Medulla oblongata (tissue), 1 donor: Measurements from ENCODE around the gene PLCZ1.
"Not testable (repeated sequence)": the region's sequence is repeated elsewhere in the genome, so short reads cannot be mapped to it uniquely, and the experiment has no call there.

Source experiments
- DNase-seq: peaks from one replicate; pipeline ENCODE4 v3.0.0-alpha.2; 2015; ENCODE audit errors: extremely low spot score

The PLCZ1 gene, protein sequence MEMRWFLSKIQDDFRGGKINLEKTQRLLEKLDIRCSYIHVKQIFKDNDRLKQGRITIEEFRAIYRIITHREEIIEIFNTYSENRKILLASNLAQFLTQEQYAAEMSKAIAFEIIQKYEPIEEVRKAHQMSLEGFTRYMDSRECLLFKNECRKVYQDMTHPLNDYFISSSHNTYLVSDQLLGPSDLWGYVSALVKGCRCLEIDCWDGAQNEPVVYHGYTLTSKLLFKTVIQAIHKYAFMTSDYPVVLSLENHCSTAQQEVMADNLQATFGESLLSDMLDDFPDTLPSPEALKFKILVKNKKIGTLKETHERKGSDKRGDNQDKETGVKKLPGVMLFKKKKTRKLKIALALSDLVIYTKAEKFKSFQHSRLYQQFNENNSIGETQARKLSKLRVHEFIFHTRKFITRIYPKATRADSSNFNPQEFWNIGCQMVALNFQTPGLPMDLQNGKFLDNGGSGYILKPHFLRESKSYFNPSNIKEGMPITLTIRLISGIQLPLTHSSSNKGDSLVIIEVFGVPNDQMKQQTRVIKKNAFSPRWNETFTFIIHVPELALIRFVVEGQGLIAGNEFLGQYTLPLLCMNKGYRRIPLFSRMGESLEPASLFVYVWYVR

DNA sequence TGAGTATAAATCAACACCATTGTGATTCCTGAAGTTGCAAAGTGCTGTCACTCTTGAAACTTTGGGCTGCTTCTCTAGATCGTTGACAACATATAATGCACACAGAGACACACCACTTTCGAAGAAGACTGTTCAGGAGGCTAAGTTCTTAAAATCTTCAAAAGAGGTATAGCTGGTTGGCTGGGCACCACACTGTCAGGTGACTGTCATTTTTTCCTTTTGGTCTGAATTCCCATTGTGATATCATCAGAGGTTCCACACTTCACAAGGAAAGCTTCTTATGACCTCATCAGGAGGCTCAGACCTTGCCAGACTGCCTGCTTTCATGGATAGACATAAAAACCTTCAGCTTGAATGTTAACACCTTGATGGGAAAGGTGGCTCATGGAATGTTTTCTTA lies at the start of gene PLCZ1, which contains the start of gene CAPZA3:
Gene PLCZ1 (minus strand): TSS at position 194 of the 400 bp plus-strand sequence. CDS start 641 bp downstream, outside the sequence.
Gene CAPZA3 (plus strand): TSS at position 301 of the 400 bp plus-strand sequence. CDS start 150 bp downstream, outside the sequence.
- no peak for DNase-seq

DNA sequence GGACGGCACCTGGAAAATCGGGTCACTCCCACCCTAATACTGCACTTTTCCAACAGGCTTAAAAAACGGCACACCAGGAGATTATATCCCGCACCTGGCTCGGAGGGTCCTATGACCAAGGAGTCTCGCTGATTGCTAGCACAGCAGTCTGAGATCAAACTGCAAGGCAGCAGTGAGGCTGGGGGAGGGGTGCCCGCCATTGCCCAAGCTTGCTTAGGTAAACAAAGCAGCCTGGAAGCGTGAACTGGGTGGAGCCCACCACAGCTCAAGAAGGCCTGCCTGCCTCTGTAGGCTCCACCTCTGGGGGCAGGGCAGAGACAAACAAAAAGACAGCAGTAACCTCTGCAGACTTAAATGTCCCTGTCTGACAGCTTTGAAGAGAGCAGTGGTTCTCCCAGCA lies 47.7 kb upstream of the PLCZ1 start:
- not testable (repeated sequence) for DNase-seq

DNA sequence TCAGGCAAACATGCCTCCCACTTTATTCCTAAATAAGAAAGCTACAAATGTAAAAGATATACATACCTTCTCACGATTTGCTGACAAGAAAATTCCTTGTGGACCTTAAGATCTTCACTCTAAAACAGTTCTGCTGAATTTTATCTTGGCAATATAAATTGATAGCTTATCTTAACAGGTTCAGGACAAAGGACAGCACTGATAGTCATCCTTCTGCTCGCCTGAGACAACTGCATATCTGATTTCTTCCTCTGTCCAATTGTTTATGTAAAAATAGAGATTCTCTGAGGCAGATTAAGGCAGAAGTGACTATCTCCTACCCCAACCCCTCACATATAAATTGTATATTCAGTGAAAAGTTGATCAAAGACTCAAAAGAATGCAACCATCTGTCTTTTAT lies 45.0 kb upstream of the PLCZ1 start:
- no peak for DNase-seq

DNA sequence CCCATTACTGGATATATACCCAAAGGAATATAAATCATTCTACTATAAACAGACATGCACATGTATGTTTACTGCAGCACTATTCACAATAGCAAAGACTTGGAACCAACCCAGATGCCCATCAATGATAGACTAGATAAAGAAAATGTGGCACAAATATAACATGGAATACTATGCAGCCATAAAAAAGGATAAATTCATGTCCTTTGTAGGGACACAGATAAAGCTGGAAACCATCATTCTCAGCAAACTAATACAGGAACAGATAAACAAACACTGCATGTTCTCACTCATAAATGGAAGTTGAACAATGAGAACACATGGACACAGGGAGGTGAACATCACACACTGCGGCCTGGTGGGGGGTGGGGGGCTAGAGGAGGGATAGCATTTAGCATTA lies 28.7 kb upstream of the PLCZ1 start:
- DNase-seq: not testable (repeated sequence)

DNA sequence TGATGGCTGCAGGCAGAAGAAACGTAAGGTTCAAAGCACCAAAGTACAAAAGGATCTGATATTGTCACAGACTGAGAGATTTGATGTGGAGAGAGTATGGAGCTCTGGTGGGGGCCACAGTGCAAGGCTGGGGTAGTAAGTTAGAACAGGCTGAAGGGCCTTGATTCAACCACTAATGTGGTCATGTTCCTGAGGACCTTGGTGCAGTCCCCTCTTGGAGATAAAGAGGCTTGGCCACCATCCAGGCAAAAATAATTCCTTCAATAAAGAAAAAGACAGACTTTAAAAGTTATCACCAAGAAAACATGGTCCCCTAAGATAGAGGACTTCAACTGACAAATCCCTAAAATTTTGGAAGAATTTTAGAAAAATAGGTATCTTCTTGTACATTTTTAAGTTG lies 17.5 kb upstream of the PLCZ1 start:
- DNase-seq: no peak

DNA sequence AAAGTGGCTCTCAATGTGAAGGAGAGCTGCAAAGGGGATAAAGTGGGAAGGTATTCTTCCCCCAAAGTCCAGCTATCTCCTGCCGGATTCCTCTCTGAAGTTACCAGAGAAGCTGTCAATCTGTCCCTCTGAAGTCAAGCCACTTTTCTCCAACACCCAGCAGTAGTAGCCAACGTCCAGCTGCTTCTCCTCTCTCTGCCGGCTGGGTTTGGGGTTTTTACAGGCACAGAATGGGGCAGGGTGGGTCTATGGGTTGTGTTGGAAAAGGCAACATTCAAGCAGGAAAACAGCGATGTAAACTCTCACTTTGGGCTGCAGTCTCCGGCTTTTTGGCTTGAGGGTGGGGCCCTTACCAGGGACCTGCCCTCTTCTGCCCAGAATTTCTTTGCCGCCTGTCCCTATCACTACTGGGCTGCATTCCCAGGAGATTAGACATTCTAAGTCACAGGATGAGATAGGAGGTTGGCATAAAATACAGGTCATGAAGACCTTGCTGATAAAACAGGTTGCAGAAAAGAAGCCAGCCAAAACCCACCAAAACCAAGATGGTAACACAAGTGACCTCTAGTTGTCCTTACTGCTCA lies 16.4 kb upstream of the PLCZ1 start:
- no peak for DNase-seq

DNA sequence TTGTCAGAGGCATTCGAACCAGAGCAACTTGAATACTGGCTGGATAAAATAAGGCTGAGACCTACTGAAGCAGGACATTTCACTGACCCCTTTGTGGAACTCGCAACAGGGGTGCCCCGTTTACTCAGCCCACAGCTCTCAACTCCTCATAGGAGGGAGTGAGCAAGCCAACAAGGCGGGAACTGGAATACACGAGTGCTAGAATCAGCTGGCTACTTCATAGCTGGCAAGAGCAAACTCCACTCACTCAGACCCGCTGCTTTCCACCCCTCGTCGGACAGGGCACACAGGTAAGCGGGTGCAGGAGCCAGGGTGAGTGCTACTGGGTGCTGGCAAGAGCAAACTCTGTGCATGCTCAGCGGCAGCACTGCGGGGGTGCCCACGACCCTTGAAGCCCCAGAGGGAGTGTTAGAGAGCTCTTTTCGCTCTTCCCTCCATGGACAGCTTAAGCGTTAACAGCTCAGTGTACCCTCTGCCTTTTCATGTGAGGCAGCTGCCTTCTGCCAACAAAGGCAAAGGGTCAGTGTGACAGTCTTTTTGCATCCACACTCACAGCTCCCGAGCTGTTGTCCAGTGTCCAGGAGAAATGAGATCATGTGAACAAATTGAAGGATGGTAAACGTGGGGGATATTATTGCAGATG lies 15.8 kb upstream of the PLCZ1 start:
- DNase-seq: no peak

DNA sequence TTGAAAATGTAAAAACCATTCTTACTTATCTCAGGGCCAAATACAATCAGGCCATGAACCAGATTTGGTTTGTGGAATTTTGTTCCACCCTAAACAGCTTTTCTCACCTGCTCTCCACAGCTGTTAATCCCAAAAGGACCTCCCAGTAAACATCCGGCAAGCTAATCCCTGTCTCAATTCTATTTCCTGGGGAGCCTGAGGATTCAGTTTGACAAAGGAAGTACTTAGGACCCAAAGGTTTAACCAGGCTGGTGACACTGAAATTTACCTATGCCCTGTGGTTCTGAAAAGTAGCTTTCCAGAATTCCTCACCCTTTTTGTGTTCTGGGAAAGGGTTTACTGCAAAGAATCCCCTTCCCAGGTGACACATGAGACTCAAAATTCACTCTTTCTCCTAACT lies 15.1 kb upstream of the PLCZ1 start:
- no peak for DNase-seq

DNA sequence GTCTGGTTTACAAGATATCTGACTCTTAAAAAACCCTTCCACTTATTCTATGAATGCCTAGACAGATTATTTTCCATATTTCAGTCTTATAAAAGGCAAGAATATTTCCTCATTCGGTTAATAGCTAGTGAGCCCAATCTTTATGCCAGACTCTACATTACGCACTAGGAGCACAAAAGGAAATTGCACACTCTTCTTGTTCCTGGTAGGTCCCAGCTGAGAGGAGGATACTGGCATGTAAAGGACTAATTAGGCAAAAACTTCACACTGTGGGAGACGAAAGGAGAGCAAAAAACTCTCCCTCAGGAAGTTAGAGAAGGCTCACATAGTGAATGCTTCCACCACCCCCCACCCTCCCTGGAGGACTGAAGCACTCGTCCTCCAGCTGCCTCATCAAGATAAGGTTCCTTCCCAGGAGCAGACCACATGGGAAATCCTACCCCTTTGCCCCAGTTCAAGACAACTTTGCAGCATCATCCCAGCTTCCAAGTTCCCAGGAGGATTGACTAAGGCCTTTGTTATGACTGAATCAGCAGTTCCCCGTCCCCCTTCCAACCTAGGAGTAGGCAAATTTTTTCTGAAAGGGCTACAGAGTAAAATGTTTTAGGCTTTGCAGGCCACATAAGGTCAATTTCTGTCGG lies 14.6 kb upstream of the PLCZ1 start:
- no peak for DNase-seq

DNA sequence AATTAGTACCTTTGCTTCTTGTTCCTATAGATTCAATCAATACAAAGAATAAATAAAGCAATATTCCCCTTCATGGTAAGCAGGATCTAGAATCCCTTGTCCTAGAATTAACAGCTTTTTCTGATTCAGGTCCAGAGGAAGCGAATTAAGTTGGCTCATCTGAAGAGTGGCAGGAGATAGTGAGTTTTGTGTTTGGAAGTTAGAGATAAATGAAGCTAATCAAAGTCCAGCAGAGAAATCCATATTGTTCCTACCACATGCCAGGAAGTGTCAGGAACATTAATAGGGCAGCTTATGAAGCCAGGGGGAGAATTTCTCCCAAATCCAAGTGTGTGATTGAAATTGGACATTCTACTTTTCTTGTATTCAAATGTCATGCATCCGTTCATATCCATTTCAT lies 14.1 kb upstream of the PLCZ1 start:
- no peak for DNase-seq

DNA sequence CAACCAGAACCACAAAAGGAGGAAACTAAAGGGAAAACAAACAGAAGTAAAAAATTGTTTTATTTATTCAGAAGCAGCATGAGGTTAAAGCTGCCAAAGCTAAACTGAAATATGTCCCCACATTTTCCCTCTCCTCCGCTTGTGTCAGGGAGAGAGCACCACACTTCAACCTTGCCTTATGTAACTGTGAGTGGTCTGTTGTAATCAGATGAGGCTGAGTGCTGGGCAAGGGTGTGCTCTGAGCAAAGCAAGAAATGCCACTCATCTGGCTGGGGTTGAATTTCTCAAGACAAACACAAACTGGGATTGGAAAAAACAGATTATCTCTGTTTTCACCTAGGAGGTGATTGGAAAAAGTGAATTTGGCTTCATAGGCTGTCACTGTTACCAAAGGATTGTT lies 12.3 kb upstream of the PLCZ1 start:
- no peak for DNase-seq

DNA sequence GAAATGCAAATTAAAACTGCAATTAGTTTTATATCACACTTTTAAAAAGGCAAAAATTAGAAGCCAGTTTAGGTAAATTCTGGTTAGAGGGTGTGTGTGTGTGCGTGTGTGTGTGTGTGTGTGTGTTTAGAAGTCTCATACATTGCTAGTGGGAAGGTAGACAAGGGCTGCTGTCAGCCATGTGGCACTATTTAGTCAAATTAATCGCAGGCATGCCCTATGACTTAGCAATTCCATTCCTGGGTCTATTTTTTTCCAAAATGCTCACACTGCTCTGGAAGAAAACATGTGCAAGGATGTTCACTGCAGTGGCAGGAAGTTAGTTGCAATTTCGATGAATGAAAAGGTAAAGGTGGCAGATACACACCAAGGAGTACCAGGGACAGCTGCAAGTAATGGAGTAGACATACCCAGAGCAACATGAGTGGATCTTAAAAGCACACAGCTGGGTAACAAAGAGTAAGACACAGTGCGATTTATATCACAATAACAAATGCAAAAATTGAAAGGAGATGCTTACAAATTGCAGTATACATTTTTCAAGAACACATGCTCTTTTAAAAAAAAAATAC lies 11.7 kb upstream of the PLCZ1 start:
- DNase-seq: no peak

DNA sequence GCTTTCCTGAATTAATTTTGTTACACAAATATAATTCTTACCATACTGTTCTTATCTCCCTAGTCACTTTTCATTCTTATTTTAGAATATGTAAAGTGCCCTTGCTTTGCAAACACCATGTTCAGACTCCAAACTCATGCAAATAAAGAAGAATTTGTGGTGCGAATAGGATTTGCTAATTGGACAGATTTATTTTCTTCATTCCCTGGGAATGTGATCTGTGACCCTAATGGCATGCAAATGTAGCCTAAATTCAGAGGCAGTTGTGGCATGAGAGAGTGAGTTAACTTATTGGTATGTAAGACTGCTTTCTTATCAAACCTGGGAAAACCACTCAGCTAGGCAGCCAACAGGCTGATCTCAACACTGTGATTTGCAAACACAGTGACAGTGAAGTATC lies 10.1 kb upstream of the PLCZ1 start:
- no peak for DNase-seq

DNA sequence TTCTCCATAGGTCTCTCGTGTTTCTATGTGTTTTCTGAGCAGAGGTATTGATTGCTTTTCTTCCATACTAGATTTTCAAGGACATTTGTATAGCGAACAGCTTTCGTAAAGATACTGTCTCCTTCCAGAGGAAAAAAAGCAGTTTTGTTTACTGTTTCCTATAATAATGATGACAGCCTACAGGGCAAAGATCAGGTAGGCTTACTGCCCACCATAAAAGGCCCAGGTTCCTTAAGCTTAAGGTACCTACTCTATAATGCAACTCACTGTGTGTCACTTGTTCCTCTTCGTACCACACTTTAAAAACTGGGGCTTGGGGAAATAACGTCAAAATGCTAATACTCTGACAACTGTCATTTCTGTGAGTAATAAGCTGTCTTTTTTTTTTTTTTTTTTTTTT lies 6.7 kb downstream of the PLCZ1 start:
- DNase-seq: no peak

DNA sequence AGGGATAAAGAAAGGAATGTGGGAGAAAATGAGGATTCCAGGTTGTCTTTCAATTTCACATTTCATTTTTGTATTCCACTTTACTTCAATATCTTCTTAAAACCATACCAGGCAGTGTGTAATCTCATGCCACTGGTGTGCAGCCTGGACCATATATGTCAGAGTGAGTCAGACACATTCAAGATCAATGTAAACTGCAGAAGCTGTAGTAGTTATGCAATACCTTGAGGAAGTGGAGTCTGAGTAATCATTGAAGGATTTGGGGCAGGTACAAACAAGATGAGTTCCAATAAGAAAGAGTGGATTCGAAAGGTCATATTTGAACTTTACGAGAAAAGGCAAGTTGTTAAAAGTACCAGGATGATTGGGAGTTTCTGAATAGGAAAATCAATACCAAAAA lies 14.1 kb downstream of the PLCZ1 start:
- no peak for DNase-seq

DNA sequence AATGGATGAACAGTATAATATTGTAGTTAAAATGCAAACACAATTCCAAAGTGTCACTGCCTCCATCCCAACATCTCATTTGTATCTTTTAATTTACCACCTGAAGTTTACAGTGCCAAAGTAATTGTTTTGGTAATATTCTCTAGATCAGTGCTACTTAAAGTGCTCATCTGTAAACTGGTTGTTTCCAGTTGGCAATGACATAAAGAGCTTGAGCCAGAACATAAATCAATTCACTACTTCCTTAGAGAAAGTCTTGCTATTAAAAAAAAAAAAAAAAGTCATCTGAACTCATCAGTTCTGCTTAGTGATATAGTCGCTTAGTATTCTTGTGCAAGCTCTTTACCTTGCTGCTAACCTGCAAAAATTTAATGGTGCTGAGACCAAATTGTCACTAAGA lies 16.4 kb downstream of the PLCZ1 start:
- DNase-seq: no peak

DNA sequence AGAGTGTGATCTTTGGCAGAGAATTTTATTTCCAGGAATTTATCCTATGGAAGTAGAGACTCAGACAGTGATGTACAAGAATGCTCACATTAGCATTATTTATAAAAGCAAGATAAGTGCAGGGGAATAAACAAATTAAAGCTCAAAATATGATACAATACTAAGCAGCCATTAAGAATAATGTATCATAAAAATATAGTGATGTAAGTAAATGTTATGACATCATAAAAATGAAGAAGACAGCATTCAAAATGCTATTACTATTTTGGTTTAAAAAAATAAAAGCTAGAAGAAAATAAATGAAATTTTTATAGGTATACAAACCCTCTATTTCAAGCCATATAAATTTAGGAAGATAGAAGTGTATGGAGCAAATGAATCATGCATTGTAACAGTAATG lies 17.1 kb downstream of the PLCZ1 start:
- no peak for DNase-seq

DNA sequence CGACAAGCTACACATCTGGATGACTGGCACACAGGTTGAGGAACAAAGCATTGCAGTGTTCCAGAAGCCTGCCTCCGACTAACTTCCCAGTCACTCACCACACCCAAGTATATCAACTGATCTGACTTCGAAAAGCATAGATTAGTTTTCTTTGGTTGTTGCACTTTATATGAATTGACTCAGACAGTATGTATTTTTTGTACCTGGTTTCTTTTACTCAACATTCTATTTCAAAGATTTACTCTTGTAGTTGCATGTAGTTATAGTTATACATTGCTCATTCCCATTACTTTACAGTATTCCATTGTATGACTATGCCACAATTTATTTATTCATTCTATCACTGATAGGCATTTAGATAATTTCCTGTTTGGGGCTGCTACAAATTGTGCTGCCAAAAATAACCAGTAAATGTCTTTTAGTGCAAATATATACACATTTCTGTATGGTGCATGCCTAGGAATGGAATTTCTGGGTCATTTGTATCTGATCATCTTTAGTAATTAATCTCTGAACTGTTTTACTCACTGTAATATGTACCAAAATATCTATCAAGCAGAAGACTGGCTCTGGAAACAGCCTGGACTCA lies 17.8 kb downstream of the PLCZ1 start:
- DNase-seq: no peak

DNA sequence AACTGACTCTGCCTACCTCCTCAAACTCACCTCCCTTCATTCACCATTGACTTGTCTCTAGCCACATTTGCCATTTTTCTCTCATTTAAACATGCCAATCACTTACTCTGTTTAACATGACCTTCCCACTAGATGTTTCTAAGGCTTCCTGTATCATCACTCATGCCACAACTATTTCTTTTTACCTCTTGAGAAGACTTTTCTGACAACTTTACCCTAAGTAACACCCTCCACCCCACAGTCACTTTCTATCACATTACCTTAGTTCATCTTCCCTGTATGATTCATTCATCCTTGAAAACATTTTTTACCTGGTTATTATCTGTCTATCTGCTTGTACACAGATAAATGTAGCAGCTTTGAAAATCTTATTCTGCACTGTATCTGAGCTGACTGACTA lies 19.4 kb downstream of the PLCZ1 start:
- DNase-seq: no peak

DNA sequence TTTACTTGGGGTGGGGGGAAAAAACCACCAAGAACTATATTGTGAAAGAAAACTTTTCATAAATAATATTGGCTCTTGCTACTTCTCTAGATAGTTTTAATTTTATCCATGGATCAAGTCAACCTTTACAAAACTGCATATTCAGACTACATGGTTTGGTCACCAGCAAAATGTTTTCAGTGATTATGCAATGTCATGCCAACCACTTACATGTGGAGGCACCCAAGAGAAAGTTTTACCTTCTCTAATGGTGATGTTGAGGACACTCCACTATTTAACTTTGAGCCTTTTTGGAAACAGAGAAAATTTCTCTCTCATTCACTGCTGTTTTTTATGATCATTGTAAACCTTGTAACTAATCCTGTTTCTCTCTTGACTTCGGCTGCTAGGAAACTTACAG lies 21.6 kb downstream of the PLCZ1 start:
- no peak for DNase-seq

DNA sequence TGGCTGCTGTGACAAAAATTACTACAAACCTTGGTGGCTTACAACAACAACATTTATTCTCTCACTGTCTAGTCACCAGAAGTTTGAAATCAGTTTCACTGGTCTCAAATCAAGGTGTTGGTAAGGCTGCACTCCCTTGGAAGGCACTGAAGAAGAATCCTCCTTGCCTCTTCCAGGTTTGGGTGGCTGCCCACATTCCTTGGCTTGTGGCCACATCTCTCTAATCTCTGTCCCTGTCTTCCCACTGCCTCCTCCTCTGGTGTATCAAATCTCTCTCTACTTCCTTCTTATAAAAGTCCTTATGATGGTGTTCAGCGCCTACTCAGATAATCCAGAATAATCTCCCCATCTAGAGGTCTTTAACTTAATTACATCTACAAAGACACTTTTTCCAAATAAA lies 31.0 kb downstream of the PLCZ1 start:
- DNase-seq: no peak
